HG03575 (cell line): ENCODE data around the gene OR8B8.
"Not testable (repeated sequence)": the region's sequence is repeated elsewhere in the genome, so short reads cannot be mapped to it uniquely, and the experiment has no call there.

ENCODE experiments used
- ATAC-seq: cut with Tn5 transposase; IDR thresholded peaks from one replicate; pipeline ENCODE4 v1.9.1; 2021; ENCODE audit not compliant: unreplicated experiment, insufficient number of reproducible peaks, low FRiP score; ENCODE audit errors: extremely low read depth

Gene OR8B8

GRCh38 chr11:124445646-124446150 is at the start of gene OR8B8:
TSS of gene OR8B8 (minus strand) at chr11:124445696. CDS start at chr11:124441085, 4,611 bp downstream.
- no peak for ATAC-seq

- no peak for ATAC-seq
Measured at GRCh38 chr11:124493016-124493655, 47.6 kb upstream of the OR8B8 start.

GRCh38 chr11:124483422-124483821 is 37.9 kb upstream of the OR8B8 start:
- no peak for ATAC-seq

- ATAC-seq = no peak
Measured at GRCh38 chr11:124482362-124483147, 37.1 kb upstream of the OR8B8 start.

GRCh38 chr11:124481365-124482323 is 36.1 kb upstream of the OR8B8 start:
- ATAC-seq = no peak

GRCh38 chr11:124479561-124479960 is 34.1 kb upstream of the OR8B8 start:
- no peak for ATAC-seq

GRCh38 chr11:124475265-124475664 is 29.8 kb upstream of the OR8B8 start:
- ATAC-seq = no peak

- ATAC-seq = no peak
Measured at GRCh38 chr11:124474779-124475178, 29.3 kb upstream of the OR8B8 start.

- no peak for ATAC-seq
Measured at GRCh38 chr11:124474079-124474478, 28.6 kb upstream of the OR8B8 start.

GRCh38 chr11:124473476-124473875 is 28.0 kb upstream of the OR8B8 start:
- ATAC-seq = no peak

- ATAC-seq = no peak
Measured at GRCh38 chr11:124470561-124471227, 25.2 kb upstream of the OR8B8 start.

GRCh38 chr11:124467381-124467927 is 22.0 kb upstream of the OR8B8 start:
- ATAC-seq = no peak

GRCh38 chr11:124465368-124465767 is 19.9 kb upstream of the OR8B8 start:
- ATAC-seq = no peak

- no peak for ATAC-seq
Measured at GRCh38 chr11:124463990-124464389, 18.5 kb upstream of the OR8B8 start.

- no peak for ATAC-seq
Measured at GRCh38 chr11:124463324-124463723, 17.8 kb upstream of the OR8B8 start.

GRCh38 chr11:124460459-124460858 is 15.0 kb upstream of the OR8B8 start:
- no peak for ATAC-seq

- not testable (repeated sequence) for ATAC-seq
Measured at GRCh38 chr11:124459379-124459778, 13.9 kb upstream of the OR8B8 start.

- ATAC-seq = no peak
Measured at GRCh38 chr11:124454552-124454951, 9.1 kb upstream of the OR8B8 start.
